AG08396 (cell line): ENCODE results near the gene GMDS.

Experiments
- DNase-seq: peaks from one replicate; pipeline ENCODE4 v3.0.0; 2012; ENCODE audit warnings: low spot score, mixed read lengths

The GMDS gene

DNA sequence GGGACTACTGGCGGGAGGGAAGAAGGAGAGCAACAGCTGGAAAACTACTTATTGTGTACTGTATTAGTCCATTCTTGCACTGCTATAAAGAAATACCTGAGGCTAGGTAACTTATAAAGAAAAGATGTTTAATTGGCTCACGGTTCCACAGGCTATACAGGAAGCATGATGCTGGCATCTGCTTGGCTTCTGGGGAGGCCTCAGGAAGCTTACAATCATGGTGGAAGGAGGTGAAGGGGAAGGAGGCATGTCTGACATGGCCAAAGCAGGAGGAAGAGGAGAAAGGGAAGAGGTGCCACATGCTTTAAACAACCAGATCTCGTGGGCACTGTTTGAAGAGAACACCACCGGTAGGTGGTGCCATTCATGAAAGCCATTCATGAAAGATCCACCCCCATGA, 67.3 kb downstream of the GMDS start:
- no peak for DNase-seq

DNA sequence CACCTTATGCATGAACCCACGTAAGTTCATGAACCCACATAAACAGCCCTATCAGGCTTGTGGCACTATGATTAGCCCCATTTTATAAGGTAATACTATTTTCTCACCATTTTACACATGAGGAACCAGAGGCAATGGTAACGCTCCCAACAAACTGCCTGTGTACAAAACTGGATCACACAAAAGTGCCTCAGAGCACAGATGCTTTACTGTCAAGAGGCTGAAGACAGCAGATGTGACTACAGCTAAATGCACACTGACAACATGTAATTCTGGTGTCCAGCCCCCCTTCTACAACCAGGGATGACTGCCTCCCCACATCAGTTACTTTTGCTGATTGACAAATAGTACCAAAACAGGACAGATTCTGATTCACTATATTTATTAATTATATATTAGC, 69.6 kb downstream of the GMDS start:
- no peak for DNase-seq

DNA sequence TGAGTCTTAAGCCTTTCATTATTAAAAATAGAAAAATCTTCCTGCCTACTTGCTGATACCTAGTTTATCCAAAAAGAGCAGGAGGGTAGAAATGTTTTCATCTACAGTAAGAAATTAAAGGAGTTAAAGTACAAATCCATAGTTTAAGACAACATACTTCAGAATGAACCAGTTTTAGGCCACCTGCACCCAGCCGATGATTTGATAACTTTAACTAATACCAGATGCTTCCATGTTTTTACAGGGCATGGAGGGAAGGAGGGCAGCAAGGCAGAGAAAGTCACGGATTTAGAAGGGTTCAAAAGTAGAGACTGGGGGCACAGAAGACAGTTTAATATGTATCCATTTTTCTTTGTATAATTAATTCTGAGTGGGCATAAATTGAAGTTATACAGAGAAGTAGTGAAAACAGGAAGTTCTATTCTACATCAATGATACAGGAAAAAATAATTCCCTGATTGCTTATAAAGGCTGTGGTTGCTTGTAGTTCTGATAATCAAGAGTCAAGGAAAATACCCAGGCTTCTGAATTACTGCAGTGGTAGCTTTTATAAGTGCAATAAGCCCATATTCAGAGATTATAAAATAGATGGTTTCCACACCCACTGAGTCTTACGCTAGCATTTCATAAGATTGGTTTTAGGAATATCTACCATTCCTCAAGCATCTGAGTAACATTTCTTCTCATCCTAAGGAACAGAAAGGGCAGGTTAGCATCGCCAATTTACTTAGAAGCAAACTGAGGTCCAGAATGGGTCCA, 72.0 kb downstream of the GMDS start:
- DNase-seq = no peak

DNA sequence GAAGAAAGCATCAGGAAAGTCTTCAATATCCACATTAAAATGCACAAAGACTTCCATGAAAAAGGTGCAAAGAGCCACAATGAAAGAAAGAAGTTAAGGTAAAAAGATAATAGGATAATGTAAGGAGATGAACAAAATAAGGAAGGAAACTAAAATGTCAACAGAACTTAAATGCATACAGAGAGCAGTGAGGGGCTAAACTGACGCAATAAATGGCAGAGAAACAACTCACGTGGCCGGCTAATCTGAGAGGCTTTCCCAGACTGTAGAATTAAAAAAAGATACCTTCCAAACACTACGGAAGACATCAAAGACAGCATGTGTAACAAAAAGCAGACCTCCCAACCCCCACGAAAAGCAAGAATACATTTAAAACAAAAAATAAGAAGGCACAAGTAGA, 73.7 kb downstream of the GMDS start:
- no peak for DNase-seq

DNA sequence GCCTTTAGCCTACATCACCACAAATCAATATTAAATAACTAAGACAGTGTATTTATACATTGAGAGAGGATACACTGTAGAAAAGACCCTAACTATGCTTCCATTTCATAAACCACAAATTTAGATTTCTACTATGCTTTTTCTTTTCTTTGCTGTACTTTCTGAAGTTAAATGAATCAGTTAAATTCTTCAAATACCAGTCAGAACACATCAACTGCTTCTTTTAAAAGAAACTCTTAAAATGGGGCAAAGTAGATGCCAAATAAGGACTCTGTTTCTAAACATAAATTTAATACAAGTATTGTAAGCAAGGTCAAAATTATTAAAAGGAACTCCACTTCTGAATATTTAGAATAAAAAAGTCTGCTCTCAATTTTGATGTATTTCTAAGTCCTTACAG, 76.9 kb downstream of the GMDS start:
- DNase-seq = no peak

DNA sequence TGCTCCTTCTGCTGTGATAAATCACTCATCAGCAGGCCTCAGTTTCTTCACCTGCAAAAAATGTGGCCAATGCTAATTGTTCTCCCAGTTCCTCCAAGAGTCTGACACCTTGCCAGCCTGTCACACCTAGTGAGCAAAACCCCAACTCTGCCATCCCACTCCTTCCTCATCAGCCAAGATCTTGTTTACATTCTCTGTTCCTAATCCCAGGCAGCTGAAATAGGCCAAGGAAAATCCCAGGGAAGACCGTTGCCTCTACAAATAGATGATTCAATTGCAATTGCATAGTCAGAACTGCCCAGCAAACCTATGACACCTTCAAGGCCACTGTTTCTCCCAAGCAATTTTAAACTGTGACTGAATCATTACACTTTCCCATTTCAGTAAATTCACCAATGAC, 78.7 kb downstream of the GMDS start:
- no peak for DNase-seq

DNA sequence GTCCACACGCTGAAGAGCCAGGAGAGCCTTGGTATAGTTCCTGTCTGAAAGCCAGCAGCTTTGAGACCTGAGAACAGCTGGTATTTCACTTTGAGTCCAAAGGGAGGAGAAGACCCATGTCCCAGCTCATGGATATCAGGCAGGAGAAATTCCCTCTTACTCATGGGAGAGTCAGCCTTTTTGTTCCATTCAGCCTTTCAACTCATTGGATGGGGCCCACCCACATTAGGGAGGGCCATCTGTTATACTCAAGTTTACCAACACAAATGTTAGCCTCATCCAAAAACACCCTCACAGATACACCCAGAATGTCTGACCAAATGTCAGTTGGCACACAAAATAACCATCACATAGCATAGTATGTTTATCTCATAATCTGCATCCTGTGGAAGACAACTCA, 80.1 kb downstream of the GMDS start:
- DNase-seq = no peak

DNA sequence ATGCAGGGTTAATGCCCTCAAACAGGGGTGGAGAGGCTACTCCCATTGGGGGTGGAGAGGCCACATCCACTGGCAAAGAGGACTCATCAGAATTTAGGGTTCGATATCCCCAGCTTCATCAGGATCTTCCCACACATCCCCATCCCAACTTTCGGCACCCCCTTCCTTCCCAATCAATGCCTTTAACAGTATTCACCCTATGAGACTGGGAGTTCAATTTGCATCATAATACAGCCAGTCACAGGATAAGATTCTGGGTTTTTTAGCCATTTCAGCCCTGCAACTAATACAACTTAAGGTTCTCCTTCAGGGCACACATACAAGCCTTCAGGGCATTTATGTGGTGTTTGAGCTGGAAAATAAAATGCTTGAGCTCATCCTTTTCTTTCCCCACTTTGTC, 80.9 kb downstream of the GMDS start:
- DNase-seq = no peak

DNA sequence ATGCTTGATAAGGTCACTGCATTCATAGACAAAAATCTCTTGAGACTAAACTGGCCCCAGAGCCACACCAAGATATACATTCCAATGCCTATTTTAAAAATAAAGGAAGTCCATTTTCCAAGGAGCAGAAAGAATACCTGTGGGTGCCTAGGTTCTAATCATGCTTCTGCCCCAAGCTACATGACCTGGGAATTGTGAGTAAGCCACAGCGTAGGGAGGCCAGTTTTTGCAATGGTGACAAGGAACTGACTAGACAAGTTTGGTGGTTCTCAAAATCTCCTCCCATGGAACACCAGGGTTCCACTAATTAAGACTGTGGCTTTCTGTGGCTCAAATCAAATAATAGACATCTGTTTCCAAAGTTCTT, 83.3 kb downstream of the GMDS start:
- no peak for DNase-seq

DNA sequence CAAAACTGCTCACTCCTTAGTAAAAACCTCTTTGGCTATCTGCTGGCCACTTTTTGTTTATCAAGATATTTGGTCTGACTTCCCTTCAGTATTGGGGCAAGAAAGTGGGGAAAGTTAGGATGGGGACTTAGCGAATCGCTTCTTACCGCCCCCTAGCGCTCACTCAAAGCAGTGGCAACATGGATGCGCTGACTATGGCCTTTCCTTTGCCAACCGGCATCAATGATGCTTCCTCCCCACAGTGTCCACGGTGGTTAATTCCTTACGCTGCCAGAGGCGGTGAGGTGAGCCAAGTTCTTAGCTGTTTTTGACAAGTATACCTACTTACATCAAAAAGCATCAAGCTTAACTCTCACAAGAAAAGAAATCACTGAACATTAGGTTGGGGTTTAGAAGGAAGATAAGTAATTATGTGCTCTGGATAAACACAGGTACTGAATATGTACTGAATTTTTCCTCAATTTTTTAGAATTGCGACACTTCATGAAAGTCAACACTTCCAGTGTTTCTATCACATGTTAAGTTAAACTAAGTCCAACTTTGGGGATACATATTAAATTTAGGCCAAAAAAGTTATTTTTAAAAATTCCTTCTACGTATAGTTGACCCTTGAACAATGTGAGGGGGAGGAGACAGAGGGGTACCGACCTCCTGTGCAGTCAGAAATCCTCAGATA, 86.7 kb downstream of the GMDS start:
- DNase-seq = no peak

DNA sequence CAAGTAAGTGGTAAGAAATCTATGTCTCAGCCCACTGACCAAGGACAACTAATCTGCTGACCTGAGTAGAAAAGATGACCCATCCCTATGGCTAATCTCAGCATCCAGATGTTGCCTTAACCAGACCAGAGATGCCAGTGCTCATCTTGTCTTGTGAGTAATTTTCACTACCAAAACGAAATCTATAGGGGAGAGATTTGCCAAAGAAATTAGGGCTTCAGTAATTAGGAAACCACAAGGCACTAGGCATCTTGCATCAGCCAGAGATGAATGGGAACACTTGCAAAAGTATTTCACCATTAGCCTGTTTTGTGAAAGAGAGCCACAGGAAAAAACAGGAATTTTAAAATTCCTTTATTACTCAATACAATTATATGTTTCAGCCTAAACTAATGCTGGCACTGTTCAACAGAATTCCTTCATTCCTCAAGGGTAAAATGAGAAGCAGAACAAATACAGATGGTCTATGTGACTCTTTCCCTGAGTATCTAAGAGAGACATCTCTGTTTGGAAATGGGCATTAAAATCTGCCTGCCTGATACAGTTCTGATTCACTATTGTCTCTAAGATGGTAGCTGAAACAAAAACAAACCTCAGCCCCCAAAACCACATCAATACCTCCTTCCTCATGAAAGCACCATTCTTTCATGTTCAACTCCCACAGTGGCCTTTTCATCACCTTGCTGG, 87.8 kb downstream of the GMDS start:
- DNase-seq = peak; percentile 35

DNA sequence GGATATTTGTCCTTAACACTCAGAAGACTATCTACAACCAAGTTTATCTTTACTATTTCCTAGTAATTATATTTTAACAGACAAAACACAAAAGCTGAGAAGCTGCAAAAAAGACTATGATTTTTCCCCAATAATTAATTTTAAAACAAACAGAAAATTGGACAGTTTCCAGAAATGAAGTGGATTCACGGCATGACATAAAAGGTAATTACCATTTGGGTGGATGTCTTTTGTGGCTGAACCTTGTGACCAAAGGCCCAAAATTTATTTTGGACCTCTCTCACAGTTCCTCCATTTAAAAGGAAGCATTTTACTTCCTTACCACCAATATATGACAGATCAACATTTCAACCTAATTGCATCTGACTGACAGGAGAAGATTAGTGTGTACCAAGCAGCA, 90.2 kb downstream of the GMDS start:
- no peak for DNase-seq

DNA sequence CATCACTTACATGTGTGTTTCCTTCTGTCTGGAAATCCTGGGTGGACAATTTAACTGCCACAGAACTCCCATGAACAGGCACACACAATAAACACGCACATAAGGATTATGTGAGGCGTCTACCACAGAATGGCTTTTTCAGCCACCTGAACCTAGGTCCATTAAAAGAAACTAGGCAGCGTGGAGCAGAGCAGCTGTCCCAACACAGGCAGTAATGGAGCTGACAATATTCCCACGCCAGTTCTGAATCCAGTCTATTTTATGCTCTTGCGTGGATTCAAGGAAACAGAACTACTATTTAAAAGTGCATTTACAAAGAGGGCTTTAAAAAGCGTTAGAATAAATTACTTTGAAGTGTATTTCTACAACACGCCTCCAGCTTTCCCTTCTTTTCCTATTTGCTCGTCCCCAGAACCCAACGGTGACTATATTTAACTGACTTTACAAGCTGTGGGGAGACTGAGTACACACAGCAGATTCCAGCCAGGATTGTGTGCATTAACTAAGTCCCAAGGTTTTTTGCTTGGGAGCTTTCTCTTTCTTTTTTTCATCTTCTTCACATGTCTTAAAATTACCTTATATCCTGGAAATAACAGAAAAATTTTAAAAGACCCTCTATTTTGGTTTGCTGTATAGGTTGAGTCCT, 95.9 kb downstream of the GMDS start:
- no peak for DNase-seq

DNA sequence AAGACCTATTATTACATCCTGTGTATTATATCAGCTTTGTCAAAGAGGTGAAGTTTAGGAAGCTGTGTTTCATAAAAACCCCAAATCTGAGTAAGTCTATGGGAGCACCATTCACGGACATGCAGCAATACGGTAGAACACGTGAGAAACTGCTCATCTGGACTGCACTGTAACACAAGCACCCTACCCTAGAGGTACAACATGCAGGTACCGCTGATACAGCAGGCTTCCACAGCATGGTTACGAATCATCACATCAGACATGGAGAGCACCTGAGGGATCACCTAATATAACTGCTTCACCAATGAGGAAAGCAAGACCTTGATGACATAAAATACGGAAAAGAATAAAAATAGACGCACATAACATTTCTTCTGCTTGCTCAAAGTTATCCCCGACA, 96.7 kb downstream of the GMDS start:
- no peak for DNase-seq

DNA sequence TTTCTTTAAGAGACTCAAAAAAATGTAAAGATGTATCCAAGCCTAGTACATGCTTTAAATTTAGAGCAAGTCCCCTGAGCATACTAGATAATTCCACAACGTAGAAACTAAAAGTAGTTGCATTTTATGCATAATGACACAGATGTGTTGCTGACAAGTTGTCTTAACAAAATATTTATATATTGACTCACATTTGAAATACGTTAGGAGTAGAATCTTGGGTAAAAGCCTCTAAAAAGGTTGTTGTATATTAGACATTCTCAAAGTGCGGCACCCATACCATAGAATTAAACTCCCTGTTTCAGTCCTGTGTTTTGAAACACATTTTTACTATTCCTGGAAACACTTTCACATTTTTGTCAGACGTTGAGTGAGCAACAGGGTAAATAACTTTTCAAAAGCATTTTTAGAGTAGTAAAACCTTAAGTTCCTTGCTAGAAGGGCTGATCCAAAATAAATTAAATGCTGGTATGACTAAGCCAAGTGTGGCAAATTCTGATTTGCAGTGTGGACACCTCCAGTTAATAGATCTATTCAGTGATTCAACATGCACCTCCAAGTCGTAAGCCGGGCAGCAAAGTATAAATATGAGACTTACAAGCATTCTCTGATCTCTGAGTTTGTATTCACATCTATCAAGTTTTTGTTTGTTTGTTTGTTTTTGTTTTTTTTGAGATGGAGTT, 97.5 kb downstream of the GMDS start:
- DNase-seq = no peak

DNA sequence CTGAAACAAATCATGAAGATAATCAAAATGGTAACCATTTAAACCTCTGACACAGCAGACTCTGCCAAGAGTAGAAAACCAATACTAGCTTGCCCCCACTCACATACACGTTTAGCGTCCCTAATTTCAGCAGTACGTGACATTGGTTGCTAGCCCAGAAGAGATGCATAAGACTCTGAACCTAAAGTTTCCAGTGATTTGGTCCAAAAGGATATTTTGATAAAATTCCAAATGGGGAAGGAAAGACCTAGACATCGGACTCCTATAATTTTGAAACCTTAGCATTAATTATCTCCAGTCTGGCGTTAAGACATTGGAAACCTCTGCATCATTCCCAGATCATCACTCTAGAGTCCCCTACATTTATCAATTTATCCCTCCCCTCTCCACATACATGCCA, 98.1 kb downstream of the GMDS start:
- DNase-seq = no peak

DNA sequence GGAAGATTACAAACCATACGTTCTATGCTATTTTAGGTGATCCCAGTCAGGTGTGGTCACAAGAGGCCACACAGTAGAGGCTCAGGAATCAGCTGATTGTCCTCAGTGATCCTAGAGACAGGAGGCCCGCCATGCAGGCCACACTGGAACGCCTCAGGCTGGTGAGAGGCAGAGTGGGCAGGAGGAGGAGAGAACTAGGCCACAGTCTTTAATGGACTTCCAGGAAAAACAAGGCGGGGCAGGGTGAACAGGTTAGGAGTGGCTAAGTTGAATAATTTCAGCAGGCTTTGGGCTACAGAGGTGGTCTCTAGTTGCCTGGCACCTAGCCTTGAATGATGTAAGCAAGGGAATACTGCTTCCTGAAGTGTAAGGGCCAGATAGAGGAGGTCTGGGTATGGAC, 101.2 kb downstream of the GMDS start:
- DNase-seq = no peak

DNA sequence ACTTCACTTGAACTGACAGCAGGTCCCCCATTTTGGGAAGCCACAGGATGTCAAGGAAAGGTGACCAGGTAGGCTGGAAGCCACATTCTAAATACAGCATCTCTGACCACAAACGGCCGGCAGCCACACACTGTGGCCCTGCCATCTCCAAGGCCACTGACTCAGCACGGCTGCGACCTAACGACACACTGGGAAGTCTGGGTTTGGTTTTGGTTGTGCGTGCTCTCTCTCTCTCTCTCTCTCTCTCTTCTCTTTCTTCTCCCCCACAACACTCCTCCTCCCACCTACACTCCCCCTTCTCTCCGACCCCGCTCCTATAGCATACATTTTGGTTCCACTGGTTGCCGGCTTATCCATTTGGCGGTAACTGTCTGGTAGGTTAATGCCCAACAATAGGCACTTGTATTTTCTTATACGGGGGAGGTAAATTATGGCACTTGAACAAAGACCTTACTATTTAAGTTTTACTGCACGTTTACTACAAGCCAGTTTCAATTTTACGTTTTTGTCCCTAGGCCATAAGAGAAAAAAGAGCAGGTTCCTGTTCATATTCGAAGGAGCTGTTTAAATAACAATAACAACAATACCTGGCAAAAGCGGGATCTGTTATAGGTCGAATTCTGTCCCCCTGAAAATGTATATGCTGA, 103.6 kb downstream of the GMDS start:
- DNase-seq = no peak

DNA sequence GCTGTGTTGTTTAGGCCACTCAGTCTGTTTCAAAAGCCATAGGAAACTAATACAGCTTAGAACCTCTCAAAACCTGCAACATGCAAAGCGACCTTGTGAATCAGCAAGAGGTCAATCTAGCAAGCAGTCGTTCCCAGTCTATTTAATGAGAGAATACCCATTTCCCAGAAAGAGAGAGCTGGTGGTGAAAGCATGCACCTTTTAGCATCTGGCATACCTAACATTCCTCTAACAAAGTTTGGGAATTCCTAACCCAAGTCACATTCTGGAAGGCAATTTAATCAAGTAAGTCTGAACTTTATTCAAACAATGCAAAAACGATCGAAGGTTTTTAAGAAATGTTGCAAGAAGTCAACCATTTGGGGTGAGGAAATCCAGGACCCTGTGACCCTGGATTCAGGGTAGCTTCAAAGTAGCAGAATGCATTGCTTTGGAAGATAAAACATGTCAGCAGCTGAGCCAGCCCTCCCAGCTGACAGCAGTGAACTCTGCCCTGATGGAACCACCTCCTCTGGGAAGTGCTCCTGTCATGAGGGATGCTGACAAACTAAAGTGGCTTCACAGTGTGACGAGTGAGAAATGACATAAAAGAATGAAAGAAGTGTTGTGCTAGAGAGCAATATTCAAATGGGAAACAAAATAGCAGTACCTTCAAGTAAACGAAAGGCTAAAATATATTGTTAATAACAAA, 104.8 kb downstream of the GMDS start:
- no peak for DNase-seq

DNA sequence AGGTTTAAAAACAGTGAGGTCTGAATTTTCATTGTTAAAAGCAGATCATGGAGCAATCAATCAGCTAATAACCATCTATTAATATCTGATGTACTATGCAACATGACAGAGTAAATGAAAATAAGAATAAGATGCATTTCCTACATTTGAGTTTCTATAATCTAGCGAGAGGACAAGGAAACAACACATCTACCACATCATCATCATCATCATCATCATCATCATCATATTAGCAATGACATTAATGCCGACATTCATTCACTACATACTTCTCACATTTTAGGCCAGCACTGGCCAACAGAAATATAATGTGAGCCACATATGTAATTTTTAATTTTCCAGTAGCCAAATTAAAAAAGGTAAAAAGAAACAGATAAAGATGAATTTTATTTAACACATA, 110.0 kb downstream of the GMDS start:
- DNase-seq = no peak

DNA sequence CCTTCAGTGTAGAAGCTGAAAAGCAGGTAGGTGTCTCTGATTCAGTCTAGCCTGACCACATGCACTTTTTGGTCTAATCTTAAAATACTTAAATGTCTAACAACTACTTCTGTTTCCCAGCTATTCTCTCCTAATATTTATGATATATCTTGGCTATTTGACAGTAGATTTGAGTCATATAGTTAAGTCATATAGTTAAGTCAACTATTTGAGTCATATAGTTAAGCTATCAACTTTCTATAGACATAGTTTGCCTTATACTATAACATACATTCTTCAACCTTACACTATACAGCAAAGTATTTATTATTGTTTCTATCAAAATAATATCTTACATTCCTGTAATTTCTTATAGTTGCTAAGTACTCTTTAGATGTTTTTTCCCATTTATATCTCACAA, 110.9 kb downstream of the GMDS start:
- DNase-seq = no peak
